Endothelial cell of umbilical vein (primary cell): ENCODE results near the gene ITGA11. TPM values are rescaled to one million over a fixed set of nuclear protein-coding genes. Genes with fewer than 3 reads are reported as not detected.
A peak's percentile ranks its signal among the peaks of the same experiment; 100 is the strongest.

ENCODE experiments used
- BruUV-seq: library from RNA; stranded (reverse); fragments of 400-500 nt; replicated peaks from 2 replicates; lab custom pipeline; 2021; lab: Mats Ljungman, UMichigan
- CTCF ChIA-PET: fragments of 300-600, 350-600 bp; sonication (Branson Sonifier 250); formaldehyde crosslinking; loops from one replicate; lab custom pipeline; 2021; ENCODE audit warnings: antibody characterized with exemption, inconsistent platforms; lab: Charles Lee
- POLR2A ChIA-PET: fragments of 300-600, 350-600 bp; sonication (Branson Sonifier 250); formaldehyde crosslinking; loops from one replicate; lab custom pipeline; 2021; ENCODE audit warnings: antibody characterized with exemption, inconsistent platforms; lab: Charles Lee
- DNase-seq: peaks from one replicate; pipeline ENCODE4 v3.0.0-alpha.2; 2011; ENCODE audit warnings: low read depth, low spot score
- FAIRE-seq: peaks from 2 replicates; lab custom pipeline; 2011; peaks lifted over from hg19 to GRCh38; lab: Jason Lieb, UNC
- H2AFZ ChIP-seq: 2 replicates; pipeline ENCODE4 v1.6.0; 2012; ENCODE audit warnings: low read depth, low read length, control low read depth, inconsistent platforms
- H3K27ac ChIP-seq: 2 replicates; pipeline ENCODE4 v1.5.1; 2011; ENCODE audit warnings: low read depth, mild to moderate bottlenecking, control low read depth, low read length, moderate library complexity; ENCODE audit not compliant: insufficient read depth
- H3K27me3 ChIP-seq, 2 experiments: 2 replicates each; pipeline versions ENCODE4 v1.6.0 to v1.6.1; 2011; ENCODE audit warnings: low read length in 2 of 2, mixed read lengths in 1 of 2; ENCODE audit not compliant: control insufficient read depth in 2 of 2, insufficient read depth in 2 of 2
- H3K36me3 ChIP-seq, 2 experiments: 2 replicates in 1 of 2; 3 replicates in 1 of 2; pipeline ENCODE4 v1.5.1; 2011; ENCODE audit warnings: low read length in 2 of 2, mild to moderate bottlenecking in 1 of 2, moderate library complexity in 1 of 2; ENCODE audit not compliant: control insufficient read depth in 2 of 2, insufficient read depth in 2 of 2; ENCODE audit errors: extremely low read depth in 1 of 2
- H3K4me1 ChIP-seq: 3 replicates; pipeline ENCODE4 v1.5.1; 2011; ENCODE audit warnings: mild to moderate bottlenecking, low read length; ENCODE audit not compliant: control insufficient read depth, insufficient read depth; ENCODE audit errors: extremely low read depth
- H3K4me2 ChIP-seq: 2 replicates; pipeline ENCODE4 v1.6.1; 2011; ENCODE audit warnings: low read length, control low read depth, mixed read lengths; ENCODE audit not compliant: insufficient read depth
- H3K4me3 ChIP-seq, 3 experiments: fragments of 200-600 bp in 1 of 3; sonication (generic), shearing (Covaris generic) in 1 of 3; replicated peaks in 1 of 3; 2 replicates each; pipeline ENCODE4 v1.5.1; 2011 to 2016; ENCODE audit warnings: control low read depth in 3 of 3, low read length in 3 of 3, mild to moderate bottlenecking in 2 of 3, inconsistent platforms in 1 of 3, low read depth in 1 of 3, moderate library complexity in 1 of 3; ENCODE audit not compliant: insufficient read depth in 1 of 3
- H3K79me2 ChIP-seq: 2 replicates; pipeline ENCODE4 v1.6.0; 2012; ENCODE audit warnings: low read length, inconsistent platforms; ENCODE audit not compliant: control insufficient read depth, insufficient read depth
- H3K9ac ChIP-seq: replicated peaks from 2 replicates; pipeline ENCODE3; 2011; ENCODE audit warnings: low read length, control low read depth; ENCODE audit not compliant: insufficient read depth; ENCODE audit errors: extremely low read depth
- H3K9me1 ChIP-seq: replicated peaks from 3 replicates; pipeline ENCODE4 v1.6.0; 2011; ENCODE audit warnings: mild to moderate bottlenecking, low read length; ENCODE audit not compliant: control insufficient read depth, insufficient read depth; ENCODE audit errors: extremely low read depth
- H3K9me3 ChIP-seq: replicated peaks from 2 replicates; pipeline ENCODE4 v1.5.1; 2012; ENCODE audit warnings: low read length, inconsistent platforms; ENCODE audit not compliant: control insufficient read depth, insufficient read depth
- H4K20me1 ChIP-seq: replicated peaks from 2 replicates; pipeline ENCODE3; 2011; ENCODE audit warnings: mild to moderate bottlenecking, low read length; ENCODE audit not compliant: control insufficient read depth, insufficient read depth; ENCODE audit errors: extremely low read depth
- CTCF ChIP-seq, 2 donors: IDR thresholded peaks; 1 replicate in 1 of 2; 2 replicates in 1 of 2; pipeline ENCODE4 v1.5.1; 2011; ENCODE audit warnings: low read length in 2 of 2, mild to moderate bottlenecking in 2 of 2, moderate library complexity in 2 of 2, control low read depth in 1 of 2, inconsistent platforms in 1 of 2, low read depth in 1 of 2; ENCODE audit not compliant: insufficient read depth in 1 of 2; ENCODE audit errors: extremely low read depth in 1 of 2
- EZH2 ChIP-seq: IDR thresholded peaks from 2 replicates; pipeline ENCODE4 v1.6.1; 2012; ENCODE audit warnings: borderline replicate concordance, low read depth, mild to moderate bottlenecking, moderate library complexity, low read length, inconsistent platforms; ENCODE audit not compliant: severe bottlenecking
- GATA2 ChIP-seq: IDR thresholded peaks from 2 replicates; pipeline ENCODE4 v1.7.0; 2011; ENCODE audit warnings: low read depth, mild to moderate bottlenecking, moderate library complexity, mixed read lengths, low read length; ENCODE audit not compliant: insufficient read length, insufficient read depth
- JUN ChIP-seq: IDR thresholded peaks from 2 replicates; pipeline ENCODE4 v1.6.1; 2011; ENCODE audit warnings: borderline replicate concordance, low read depth; ENCODE audit not compliant: insufficient read length, insufficient read depth
- MAX ChIP-seq: IDR thresholded peaks from 2 replicates; pipeline ENCODE4 v1.6.1; 2011; ENCODE audit not compliant: insufficient read depth, insufficient read length
- MYC ChIP-seq: IDR thresholded peaks from one replicate; pipeline ENCODE4 v1.6.1; 2011; ENCODE audit warnings: mild to moderate bottlenecking, low read depth, low read length
- POLR2A ChIP-seq: IDR thresholded peaks from 2 replicates; pipeline ENCODE4 v1.6.1; 2012; ENCODE audit warnings: low read depth, mild to moderate bottlenecking, control low read depth, low read length
- POLR2AphosphoS5 ChIP-seq: IDR thresholded peaks from 2 replicates; pipeline ENCODE4 v1.6.1; 2012; ENCODE audit warnings: low read depth, mild to moderate bottlenecking, control low read depth, low read length, moderate library complexity; ENCODE audit not compliant: insufficient read depth
- dilution Hi-C: fragments of 300-500 bp; cut with MboI; formaldehyde crosslinking; loops from one replicate; pipeline ENCODE4 v1.15.0; 2019; ENCODE audit warnings: low sequenced_read_pairs; ENCODE audit not compliant: extremely low pct_ligation_motif_present
- intact Hi-C: fragments of 100-400 bp; cut with micrococcal nuclease; formaldehyde crosslinking; loops from one replicate; pipeline ENCODE4 v1.10.0; 2022
- polyA plus RNA-seq, 4 experiments: library from polyadenylated mRNA; depleted of rRNA in 3 of 4; stranded (reverse) in 3 of 4; unstranded in 1 of 4; fragments of >200 nt; gene quantifications; 2 replicates each; pipeline versions ENCODE4 v1.2.1 to v1.2.3, GENCODE V29; 2011 to 2012; ENCODE audit warnings: missing spikeins in 1 of 4
- total RNA-seq: library from RNA; stranded (reverse); gene quantifications from 2 replicates; pipeline ENCODE4 v1.2.3, GENCODE V29; 2021

ITGA11 gene
- total and polyA plus RNA-seq, 2 donors (not counting 3 experiments of a cell fraction or from before 2014, with no cell fraction given) = 0.18 to 1.0 TPM

GRCh38 chr15:68367992-68368391 is 64.0 kb downstream of the ITGA11 start:
- Histone ChIP-seq H3K27me3 (no peaks in the 10 kb centered on the region), H3K36me3 (no peaks in the 10 kb centered on the region), H3K9ac (no peak overlapping the region), H3K9me3 (no peaks in the 10 kb centered on the region), H3K4me3 (no peak overlapping the region), H3K9me1 (no peaks in the 10 kb centered on the region), H2AFZ (no peak overlapping the region), H3K79me2 (no peaks in the 10 kb centered on the region), H4K20me1 (no peaks in the 10 kb centered on the region), H3K27ac (peak overlapping the region; percentile 17), H3K4me1 (peaks cover 26% of the 10 kb centered on the region), H3K4me2 (no peak overlapping the region)
- CTCF ChIA-PET = interaction anchor here (0.6 to 4.7 kb wide), 13 partner anchors 11 to 306 kb away, joined by 3 to 53 read pairs (median 5); no protein-coding TSS in a partner anchor
- TF ChIP-seq JUN = no peak
- no peak for TF ChIP-seq POLR2A
- TF ChIP-seq CTCF (IDR thresholded peaks at IDR 0.05; ENCODE audit: extremely low read depth in 1 of 2, insufficient read depth in 1 of 2, low read depth in 1 of 2, low read length in 2 of 2) = no peak
- no peak for TF ChIP-seq GATA2
- TF ChIP-seq EZH2 = no peak
- no peak for TF ChIP-seq MAX
- no peak for TF ChIP-seq POLR2AphosphoS5
- TF ChIP-seq MYC = no peak
- intact Hi-C loops = loop anchor here (1.0 kb wide), 1 partner anchor 62 kb away; no protein-coding TSS in a partner anchor
- dilution Hi-C loops = no loop called here
- no peak for DNase-seq
- FAIRE-seq = no peak
- BruUV-seq = no TSS peak
- POLR2A ChIA-PET = interaction anchor here (0.7 kb wide), 1 partner anchor 75 kb away, joined by 4 read pairs; no protein-coding TSS in a partner anchor
